Lower lobe of right lung (tissue), 2 donors: ENCODE measurements around the gene CDH15. TPM values are rescaled to one million over a fixed set of nuclear protein-coding genes. Genes with fewer than 3 reads are reported as not detected.

Experiments
- ATAC-seq, 2 donors: fragments of 200-7000 bp; cut with Tn5 transposase; one replicate each; pipeline ENCODE4 v1.9.1; 2020 to 2022; ENCODE audit warnings: mild to moderate bottlenecking in 2 of 2, moderate library complexity in 2 of 2
- DNase-seq: peaks from one replicate; pipeline ENCODE4 v3.0.0-alpha.2; 2020
- H3K27ac ChIP-seq: fragments of 200-600 bp; one replicate; pipeline ENCODE4 v1.8.0; 2022
- H3K27me3 ChIP-seq: fragments of 200-600 bp; one replicate; pipeline ENCODE4 v1.8.0; 2022; ENCODE audit warnings: low read depth
- H3K36me3 ChIP-seq: fragments of 200-600 bp; one replicate; pipeline ENCODE4 v1.8.0; 2022; ENCODE audit warnings: mild to moderate bottlenecking
- H3K4me1 ChIP-seq: fragments of 200-600 bp; one replicate; pipeline ENCODE4 v1.8.0; 2022
- H3K4me3 ChIP-seq: fragments of 200-600 bp; one replicate; pipeline ENCODE4 v1.8.0; 2022; ENCODE audit warnings: mild to moderate bottlenecking
- H3K9me3 ChIP-seq: fragments of 200-600 bp; one replicate; pipeline ENCODE4 v1.8.0; 2022
- CTCF ChIP-seq: fragments of 200-600 bp; IDR thresholded peaks from one replicate; pipeline ENCODE4 v1.8.0; 2022; ENCODE audit warnings: antibody characterized with exemption, mild to moderate bottlenecking
- intact Hi-C: fragments of 100-400 bp; cut with DNase I; formaldehyde crosslinking; loops from one replicate; pipeline ENCODE4 v1.11.0; 2022
- total RNA-seq: library from RNA; stranded (reverse); fragmentation: NEBNext Ultra II Directional; extraction: Animal tissue kit (Norgen Biotek cat#: 25700); gene quantifications from one replicate; pipeline ENCODE4 v1.2.1, GENCODE V29; 2021
- donor health status: DM: no; HTN: yes; CAD: no; lungs with severe emphysema.

The CDH15 gene
- total RNA-seq, 1 donor from 2014 or later: 0.50 TPM

GRCh38 chr16:89135166-89135565, 36.4 kb upstream of the CDH15 start:
- intact Hi-C loops: no loop called here
- peaks cover 60% of the 10 kb centered on the region for H3K36me3 ChIP-seq
- H3K9me3 ChIP-seq: no peaks in the 10 kb centered on the region
- DNase-seq (peak; percentile 28), ATAC-seq (no peak)
- no peak for TF ChIP-seq CTCF
- H3K27me3 ChIP-seq: no peaks in the 10 kb centered on the region
- H3K27ac ChIP-seq: no peak overlapping the region
- no peaks in the 10 kb centered on the region for H3K4me1 ChIP-seq
- no peak overlapping the region for H3K4me3 ChIP-seq

GRCh38 chr16:89135971-89136765, 35.4 kb upstream of the CDH15 start:
- Histone ChIP-seq H3K36me3 (peaks cover 69% of the 10 kb centered on the region), H3K27me3 (no peaks in the 10 kb centered on the region), H3K9me3 (no peaks in the 10 kb centered on the region), H3K27ac (no peak overlapping the region), H3K4me1 (no peaks in the 10 kb centered on the region), H3K4me3 (no peak overlapping the region)
- ATAC-seq: no peak
- intact Hi-C loops: no loop called here
- no peak for TF ChIP-seq CTCF
- no peak for DNase-seq

GRCh38 chr16:89136931-89137330, 34.6 kb upstream of the CDH15 start:
- H3K4me1 ChIP-seq: no peaks in the 10 kb centered on the region

GRCh38 chr16:89137666-89138512, 33.7 kb upstream of the CDH15 start:
- Histone ChIP-seq H3K27ac (no peak overlapping the region), H3K36me3 (peaks cover 64% of the 10 kb centered on the region), H3K4me1 (no peaks in the 10 kb centered on the region), H3K9me3 (no peaks in the 10 kb centered on the region), H3K27me3 (no peaks in the 10 kb centered on the region), H3K4me3 (no peak overlapping the region)
- intact Hi-C loops: no loop called here
- TF ChIP-seq CTCF: no peak
- DNase-seq: peak; percentile 36
- no peak for ATAC-seq

More at GRCh38 chr16:89136931-89137330, 34.6 kb upstream of the CDH15 start:
- Histone ChIP-seq H3K4me3 (no peak overlapping the region), H3K27me3 (no peaks in the 10 kb centered on the region), H3K27ac (no peak overlapping the region), H3K36me3 (peaks cover 69% of the 10 kb centered on the region), H3K9me3 (no peaks in the 10 kb centered on the region)
- DNase-seq (no peak), ATAC-seq (no peak)
- TF ChIP-seq CTCF: no peak
- intact Hi-C loops: no loop called here

- H3K36me3 ChIP-seq: peaks cover 61% of the 10 kb centered on the region
- TF ChIP-seq CTCF: no peak
- H3K4me3 ChIP-seq: no peak overlapping the region
- peak; percentile 33 for DNase-seq
- no peaks in the 10 kb centered on the region for H3K9me3 ChIP-seq
- no peak for ATAC-seq
- H3K27ac ChIP-seq: no peak overlapping the region
- no peaks in the 10 kb centered on the region for H3K27me3 ChIP-seq
- no peaks in the 10 kb centered on the region for H3K4me1 ChIP-seq
- intact Hi-C loops: no loop called here
These were observed 33.1 kb upstream of the CDH15 start for GRCh38 chr16:89138513-89138795.
